ENCODE results near the gene TMEM97. TPM values are rescaled to one million over a fixed set of nuclear protein-coding genes. Genes with fewer than 3 reads are reported as not detected.

The TMEM97 gene
- total RNA-seq (ENCODE audit: low replicate concordance): 5.7 and 12.0 TPM in 2 replicates

GRCh38 chr17:28318759-28319597 lies at the start of gene TMEM97:
TSS of gene TMEM97 (plus strand) at chr17:28319200. CDS start at chr17:28319240, 40 bp downstream.

GRCh38 chr17:28335201-28335958 lies 16.4 kb downstream of the TMEM97 start, which contains the start of the genes IFT20 and TNFAIP1:
TSS of gene IFT20 (minus strand) at chr17:28335472. CDS start at chr17:28331985, 3,487 bp downstream.
TSS of gene TNFAIP1 (plus strand) at chr17:28335761. CDS start at chr17:28339522, 3,761 bp downstream.

GRCh38 chr17:28357061-28357900 lies 38.3 kb downstream of the TMEM97 start, which contains the start of gene POLDIP2:
TSS of gene POLDIP2 (minus strand) at chr17:28357527. CDS start at chr17:28357448, 79 bp downstream.

GRCh38 chr17:28364665-28365363 lies 45.8 kb downstream of the TMEM97 start, which contains the start of gene SEBOX:
TSS of gene SEBOX (minus strand) at chr17:28365199. CDS start at chr17:28365151, 48 bp downstream.

GRCh38 chr17:28370035-28370743 lies 51.2 kb downstream of the TMEM97 start, which contains the start of gene VTN:
TSS of gene VTN (minus strand) at chr17:28370307. CDS start at chr17:28370203, 104 bp downstream.

DNA sequence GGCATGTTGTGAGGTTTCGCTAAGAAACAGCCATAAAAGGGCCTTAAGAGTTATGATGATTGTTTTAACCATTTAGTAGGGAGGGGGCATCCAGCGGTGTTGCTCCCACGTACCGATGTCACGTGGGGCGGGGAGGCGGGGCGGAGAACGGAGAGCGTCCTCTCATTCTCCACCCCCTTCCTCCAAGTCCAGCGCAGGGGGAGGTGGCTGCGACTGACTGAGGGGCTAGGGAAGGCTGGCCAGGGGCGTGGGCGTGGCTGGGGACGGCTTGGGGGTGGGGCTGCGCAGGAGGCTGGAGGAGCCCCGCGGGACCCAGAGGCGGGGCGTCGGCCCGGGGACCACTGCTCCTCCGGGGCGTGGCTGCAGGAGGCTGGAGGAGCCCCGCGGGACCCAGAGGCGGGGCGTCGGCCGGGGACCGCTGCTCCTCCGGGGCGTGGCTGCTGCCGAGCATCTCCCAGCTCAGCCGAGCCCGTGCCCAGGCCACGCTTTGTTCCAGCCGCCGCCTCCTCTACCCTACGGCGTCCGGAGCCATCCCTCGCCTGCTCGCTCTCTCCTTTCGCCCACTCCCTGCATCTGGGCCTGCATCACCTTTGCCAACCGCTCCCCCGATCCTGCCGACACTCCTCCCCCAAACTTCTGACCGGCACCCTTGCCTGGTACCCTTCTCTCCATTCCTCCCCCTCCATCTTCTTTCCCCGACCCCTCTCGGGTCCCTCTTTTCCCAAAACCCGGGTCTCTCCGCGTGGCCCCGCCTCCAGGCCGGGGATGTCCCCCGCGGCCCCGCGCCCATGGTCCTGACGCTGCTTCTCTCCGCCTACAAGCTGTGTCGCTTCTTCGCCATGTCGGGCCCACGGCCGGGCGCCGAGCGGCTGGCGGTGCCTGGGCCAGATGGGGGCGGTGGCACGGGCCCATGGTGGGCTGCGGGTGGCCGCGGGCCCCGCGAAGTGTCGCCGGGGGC lies 52.5 kb downstream of the TMEM97 start, which contains the start of gene SARM1:
Gene SARM1 (plus strand): TSS at position 450 of the 958 bp plus-strand sequence. CDS start 339 bp downstream, at position 789.

Other genes starting within 250 kb of the TMEM97 start
- gene IFT20, start 16.3 kb downstream of the TMEM97 start, total RNA-seq (ENCODE audit: low replicate concordance): 63.4 and 77.0 TPM in 2 replicates
- 28.1 and 47.7 TPM in 2 replicates for gene TNFAIP1, start 16.6 kb downstream of the TMEM97 start, total RNA-seq (ENCODE audit: low replicate concordance)
- 42.0 and 70.8 TPM in 2 replicates for gene POLDIP2, start 38.3 kb downstream of the TMEM97 start, total RNA-seq (ENCODE audit: low replicate concordance)
- not detected in 2 replicates for gene SEBOX, start 46.0 kb downstream of the TMEM97 start, total RNA-seq (ENCODE audit: low replicate concordance)
- 0.35 and 1.9 TPM in 2 replicates for gene VTN, start 51.1 kb downstream of the TMEM97 start, total RNA-seq (ENCODE audit: low replicate concordance)
- 3.6 and 6.6 TPM in 2 replicates for gene SARM1, start 52.5 kb downstream of the TMEM97 start, total RNA-seq (ENCODE audit: low replicate concordance)
- 4.3 and 6.8 TPM in 2 replicates for gene SLC46A1, start 87.0 kb downstream of the TMEM97 start, total RNA-seq (ENCODE audit: low replicate concordance)
- not detected in 2 replicates for gene SLC13A2, start 154.4 kb downstream of the TMEM97 start, total RNA-seq (ENCODE audit: low replicate concordance)
- not detected in 2 replicates for gene FOXN1, start 187.1 kb downstream of the TMEM97 start, total RNA-seq (ENCODE audit: low replicate concordance)
- 13.7 and 22.3 TPM in 2 replicates for gene UNC119, start 233.4 kb downstream of the TMEM97 start, total RNA-seq (ENCODE audit: low replicate concordance)

Data from smooth muscle cell of the coronary artery (primary cell).